MCF 10A (cell line): ENCODE data around the gene CERS2. TPM values are rescaled to one million over a fixed set of nuclear protein-coding genes. Genes with fewer than 3 reads are reported as not detected.
"Not testable (repeated sequence)": the region's sequence is repeated elsewhere in the genome, so short reads cannot be mapped to it uniquely, and the experiment has no call there.

ENCODE experiments used
- BruUV-seq: library from RNA; stranded (reverse); fragments of 400-500 nt; replicated peaks from 2 replicates; lab custom pipeline; 2021; lab: Mats Ljungman, UMichigan
- CTCF ChIA-PET: fragments of 300-600 bp; sonication (Branson Sonifier 250); formaldehyde crosslinking; extraction: SDS; loops from one replicate; lab custom pipeline; 2021; ENCODE audit warnings: antibody characterized with exemption, inconsistent platforms; lab: Yijun Ruan, JAX
- POLR2A ChIA-PET: fragments of 300-600, 350-650 bp; sonication (Branson Sonifier 250); formaldehyde crosslinking; extraction: SDS; loops from one replicate; lab custom pipeline; 2020; ENCODE audit warnings: antibody characterized with exemption, inconsistent platforms; lab: Yijun Ruan, JAX
- DNase-seq: peaks from one replicate; pipeline ENCODE4 v3.0.0-alpha.2; 2018; ENCODE audit not compliant: unreplicated experiment
- H3K27ac Mint-ChIP-seq: one replicate; pipeline ENCODE4 v1.8.0; 2022; ENCODE audit warnings: mild to moderate bottlenecking, low read depth, mixed read lengths; ENCODE audit not compliant: unreplicated experiment
- H3K27me3 Mint-ChIP-seq: one replicate; pipeline ENCODE4 v1.8.0; 2022; ENCODE audit warnings: mixed read lengths; ENCODE audit not compliant: insufficient read depth, unreplicated experiment
- H3K36me3 Mint-ChIP-seq: one replicate; pipeline ENCODE4 v1.8.0; 2022; ENCODE audit warnings: mild to moderate bottlenecking, moderate library complexity, mixed read lengths; ENCODE audit not compliant: insufficient read depth, unreplicated experiment
- H3K4me1 Mint-ChIP-seq: one replicate; pipeline ENCODE4 v1.8.0; 2022; ENCODE audit warnings: mixed read lengths; ENCODE audit not compliant: insufficient read depth, unreplicated experiment
- H3K4me3 Mint-ChIP-seq: one replicate; pipeline ENCODE4 v1.8.0; 2022; ENCODE audit warnings: mild to moderate bottlenecking, moderate library complexity, mixed read lengths; ENCODE audit not compliant: unreplicated experiment
- H3K9me3 Mint-ChIP-seq: one replicate; pipeline ENCODE4 v1.8.0; 2022; ENCODE audit warnings: mixed read lengths; ENCODE audit not compliant: unreplicated experiment
- CTCF ChIP-seq: fragments of 200-600 bp; IDR thresholded peaks from one replicate; pipeline ENCODE4 v1.8.0; 2022; ENCODE audit warnings: antibody characterized with exemption, mild to moderate bottlenecking; ENCODE audit not compliant: unreplicated experiment
- intact Hi-C: fragments of 100-400 bp; cut with micrococcal nuclease; formaldehyde crosslinking; loops from 2 replicates; pipeline ENCODE4 v1.14.1; 2022
- total RNA-seq: library from RNA; stranded (reverse); gene quantifications from 2 replicates; pipeline ENCODE4 v1.2.3, GENCODE V29; 2022

The CERS2 gene
- total RNA-seq, 1 experiment from 2014 or later = 270 TPM

GRCh38 chr1:150954708-150955107 lies 19.9 kb downstream of the CERS2 start:
- CTCF ChIA-PET = no interaction called here

DNA sequence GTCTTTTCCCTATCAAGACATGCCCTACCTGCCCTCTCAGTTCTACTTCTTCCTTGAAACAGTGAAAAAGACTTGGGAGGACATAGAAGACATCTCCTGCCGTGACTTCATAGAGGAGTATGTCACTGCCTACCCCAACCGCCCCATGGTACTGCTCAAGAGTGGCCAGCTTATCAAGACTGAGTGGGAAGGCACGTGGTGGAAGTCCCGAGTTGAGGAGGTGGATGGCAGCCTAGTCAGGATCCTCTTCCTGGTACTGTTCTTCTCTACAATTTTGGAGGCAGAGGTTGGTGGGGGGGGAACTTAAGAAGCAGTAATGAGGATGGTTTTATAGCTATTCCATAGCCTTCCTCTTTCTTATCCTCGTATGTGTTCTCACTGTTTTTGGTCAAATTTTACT lies 29.8 kb downstream of the CERS2 start:
- Mint-ChIP-seq H3K4me3 (no peak overlapping the region), H3K4me1 (no peaks in the 10 kb centered on the region), H3K9me3 (no peaks in the 10 kb centered on the region), H3K27ac (peak overlapping the region; percentile 52), H3K27me3 (no peaks in the 10 kb centered on the region), H3K36me3 (peaks cover 100% of the 10 kb centered on the region)
- no TSS peak for BruUV-seq
- no peak for DNase-seq
- ChIA-PET POLR2A (interaction anchor here (0.5 to 1.7 kb wide), 3 partner anchors 10 to 124 kb away, joined by 3 to 4 read pairs (median 4); no protein-coding TSS in a partner anchor), CTCF (interaction anchor here (0.6 kb wide), 1 partner anchor 57 kb away, joined by 4 read pairs; no protein-coding TSS in a partner anchor)
- no peak for TF ChIP-seq CTCF
- intact Hi-C loops = no loop called here

More at GRCh38 chr1:150954708-150955107, 19.9 kb downstream of the CERS2 start:
- no TSS peak for BruUV-seq
- Mint-ChIP-seq H3K27me3 (no peaks in the 10 kb centered on the region), H3K9me3 (no peaks in the 10 kb centered on the region), H3K4me1 (no peaks in the 10 kb centered on the region), H3K36me3 (peaks cover 100% of the 10 kb centered on the region), H3K4me3 (no peak overlapping the region), H3K27ac (no peak overlapping the region)
- intact Hi-C loops = no loop called here
- no peak for DNase-seq
- POLR2A ChIA-PET = interaction anchor here (0.9 to 1.3 kb wide), 3 partner anchors 14 to 33 kb away, joined by 3 to 5 read pairs (median 3); no protein-coding TSS in a partner anchor
- TF ChIP-seq CTCF = no peak

DNA sequence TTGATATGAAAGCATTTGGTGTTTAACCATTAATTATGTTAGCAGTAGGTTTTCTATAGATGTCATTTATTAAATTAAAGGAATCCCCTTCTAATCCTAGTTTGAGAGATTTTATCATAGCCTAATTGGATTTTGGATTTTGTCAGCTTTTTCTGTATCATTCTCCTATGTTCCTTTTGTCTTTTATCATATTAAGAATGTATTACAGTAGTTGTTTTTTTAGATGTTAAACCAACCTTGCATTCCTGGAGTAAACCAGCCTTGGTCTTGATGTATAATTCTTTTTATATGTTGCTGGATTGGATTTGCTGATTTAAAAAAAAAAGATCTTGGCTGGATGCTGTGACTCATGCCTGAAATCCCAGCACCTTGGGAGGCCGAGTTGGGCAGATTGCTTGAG lies 42.9 kb downstream of the CERS2 start:
- H3K36me3 Mint-ChIP-seq = peaks cover 96% of the 10 kb centered on the region
- no peak overlapping the region for H3K27ac Mint-ChIP-seq
- peaks cover 7% of the 10 kb centered on the region for H3K9me3 Mint-ChIP-seq
- H3K4me1 Mint-ChIP-seq = peaks cover 12% of the 10 kb centered on the region
- BruUV-seq = no TSS peak
- no peak for TF ChIP-seq CTCF
- no peaks in the 10 kb centered on the region for H3K27me3 Mint-ChIP-seq
- no peak overlapping the region for H3K4me3 Mint-ChIP-seq
- ChIA-PET POLR2A (interaction anchor here (0.8 kb wide), 1 partner anchor 18 kb away, joined by 3 read pairs; no protein-coding TSS in a partner anchor), CTCF (interaction anchor here (1.0 kb wide), 1 partner anchor 9 kb away, joined by 4 read pairs; no protein-coding TSS in a partner anchor)
- intact Hi-C loops = no loop called here
- peak; percentile 24 for DNase-seq

GRCh38 chr1:150928775-150929174 lies 45.9 kb downstream of the CERS2 start:
- intact Hi-C loops = loop anchor here (5.0 kb wide), 1 partner anchor 44 kb away; the partner anchor contains the start of gene CERS2
- H3K4me3 Mint-ChIP-seq = not testable (repeated sequence)
- H3K36me3 Mint-ChIP-seq = peaks cover 77% of the 10 kb centered on the region

More at GRCh38 chr1:150928775-150929174, 45.9 kb downstream of the CERS2 start:
- H3K27me3 Mint-ChIP-seq, CTCF ChIA-PET, BruUV-seq, DNase-seq, H3K27ac Mint-ChIP-seq, H3K9me3 Mint-ChIP-seq: not testable (repeated sequence)
- POLR2A ChIA-PET = interaction anchor here (1.4 kb wide), 1 partner anchor 232 kb away, joined by 4 read pairs; the partner anchor contains the start of gene GOLPH3L
- peaks cover 12% of the 10 kb centered on the region for H3K4me1 Mint-ChIP-seq
